ENCODE data around the gene GALNT5. TPM values are rescaled to one million over a fixed set of nuclear protein-coding genes. Genes with fewer than 3 reads are reported as not detected.

Gene GALNT5
- total and polyA plus RNA-seq, 2 donors = 0.33 to 0.71 TPM

- no peaks in the 10 kb centered on the region for H3K27me3 ChIP-seq (ENCODE audit: control insufficient read depth in 2 of 2, insufficient read depth in 1 of 2, low read length in 1 of 2)
- 96% methylated on average over 1 of the region's 1 CpG for WGBS
- no peak overlapping the region for H3K27ac ChIP-seq (ENCODE audit: low read depth in 1 of 2, low read length in 1 of 2)
- no peak overlapping the region for H3K4me3 ChIP-seq (ENCODE audit: low read length in 2 of 2)
- no peaks in the 10 kb centered on the region for H3K4me1 ChIP-seq (ENCODE audit: control insufficient read depth in 2 of 2, insufficient read depth in 2 of 2, low read length in 2 of 2)
- no peaks in the 10 kb centered on the region for H3K9me3 ChIP-seq (ENCODE audit: control insufficient read depth in 2 of 2, insufficient read depth in 1 of 2, low read length in 1 of 2)
- no peak for DNase-seq (ENCODE audit: low read depth in 6 of 9, low spot score in 9 of 9)
- no peaks in the 10 kb centered on the region for H3K36me3 ChIP-seq (ENCODE audit: control insufficient read depth in 2 of 2, insufficient read depth in 2 of 2, low read length in 1 of 2)
These were observed 55.5 kb downstream of the GALNT5 start for GRCh38 chr2:157312866-157313486.

- Histone ChIP-seq H3K27me3 (ENCODE audit: control insufficient read depth in 2 of 2, insufficient read depth in 1 of 2, low read length in 1 of 2) (no peaks in the 10 kb centered on the region), H3K4me3 (ENCODE audit: low read length in 2 of 2) (no peak overlapping the region), H3K9me3 (ENCODE audit: control insufficient read depth in 2 of 2, insufficient read depth in 1 of 2, low read length in 1 of 2) (no peaks in the 10 kb centered on the region), H3K27ac (ENCODE audit: low read depth in 1 of 2, low read length in 1 of 2) (no peak overlapping the region), H3K4me1 (ENCODE audit: control insufficient read depth in 2 of 2, insufficient read depth in 2 of 2, low read length in 2 of 2) (no peaks in the 10 kb centered on the region), H3K36me3 (ENCODE audit: control insufficient read depth in 2 of 2, insufficient read depth in 2 of 2, low read length in 1 of 2) (no peaks in the 10 kb centered on the region)
- DNase-seq (ENCODE audit: low read depth in 6 of 9, low spot score in 9 of 9) = no peak
- WGBS = 98% methylated on average over 4 of the region's 4 CpGs
These were observed 58.4 kb downstream of the GALNT5 start for GRCh38 chr2:157315901-157316300.

DNA sequence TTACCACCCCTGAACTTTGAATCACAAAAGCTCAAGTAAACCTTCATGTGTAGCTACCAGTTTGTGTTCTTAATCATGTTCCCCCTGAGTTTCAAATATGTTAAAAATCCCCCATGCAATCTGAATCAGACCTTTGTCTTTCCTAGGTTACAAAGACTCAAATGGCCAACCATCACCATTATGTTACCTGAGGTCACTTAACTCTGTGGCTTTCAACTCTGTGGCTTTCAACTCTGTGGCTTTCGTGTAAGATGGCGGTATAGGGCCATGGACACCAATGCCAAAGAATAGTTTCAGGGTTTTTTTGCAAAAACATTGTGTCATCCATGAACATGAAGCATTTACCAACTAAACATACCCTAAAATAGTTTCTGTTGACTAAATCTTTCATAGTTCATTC lies 61.4 kb downstream of the GALNT5 start:
- Histone ChIP-seq H3K27me3 (ENCODE audit: control insufficient read depth in 2 of 2, insufficient read depth in 1 of 2, low read length in 1 of 2) (no peaks in the 10 kb centered on the region), H3K36me3 (ENCODE audit: control insufficient read depth in 2 of 2, insufficient read depth in 2 of 2, low read length in 1 of 2) (no peaks in the 10 kb centered on the region), H3K27ac (ENCODE audit: low read depth in 1 of 2, low read length in 1 of 2) (no peak overlapping the region), H3K9me3 (ENCODE audit: control insufficient read depth in 2 of 2, insufficient read depth in 1 of 2, low read length in 1 of 2) (no peaks in the 10 kb centered on the region), H3K4me1 (ENCODE audit: control insufficient read depth in 2 of 2, insufficient read depth in 2 of 2, low read length in 2 of 2) (no peaks in the 10 kb centered on the region), H3K4me3 (ENCODE audit: low read length in 2 of 2) (no peak overlapping the region)
- no peak for DNase-seq (ENCODE audit: low read depth in 6 of 9, low spot score in 9 of 9)
- WGBS = over 99% methylated on average over 2 of the region's 2 CpGs

DNA sequence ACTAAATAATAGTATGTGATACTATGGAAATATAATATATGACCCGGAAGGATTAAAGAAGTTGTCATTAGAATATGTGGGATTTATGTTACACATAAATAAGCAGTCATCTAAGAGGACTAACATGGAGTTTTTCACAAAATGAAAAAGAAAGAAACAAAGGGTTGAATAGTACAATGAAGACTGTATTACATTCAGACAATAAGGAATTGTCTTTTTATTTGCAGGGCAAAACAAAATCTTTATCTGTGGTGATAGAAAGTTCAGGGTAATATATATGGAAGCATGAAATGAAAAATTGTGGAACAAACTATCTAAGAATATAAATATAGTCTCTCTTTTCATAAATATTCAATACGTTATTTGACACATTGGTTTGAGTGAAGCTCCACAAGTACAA lies 62.3 kb downstream of the GALNT5 start:
- Histone ChIP-seq H3K4me1 (ENCODE audit: control insufficient read depth in 2 of 2, insufficient read depth in 2 of 2, low read length in 2 of 2) (no peaks in the 10 kb centered on the region), H3K4me3 (ENCODE audit: low read length in 2 of 2) (no peak overlapping the region), H3K36me3 (ENCODE audit: control insufficient read depth in 2 of 2, insufficient read depth in 2 of 2, low read length in 1 of 2) (no peaks in the 10 kb centered on the region), H3K27ac (ENCODE audit: low read depth in 1 of 2, low read length in 1 of 2) (no peak overlapping the region), H3K9me3 (ENCODE audit: control insufficient read depth in 2 of 2, insufficient read depth in 1 of 2, low read length in 1 of 2) (no peaks in the 10 kb centered on the region), H3K27me3 (ENCODE audit: control insufficient read depth in 2 of 2, insufficient read depth in 1 of 2, low read length in 1 of 2) (no peaks in the 10 kb centered on the region)
- no peak for DNase-seq (ENCODE audit: low read depth in 6 of 9, low spot score in 9 of 9)
- WGBS = 97% methylated on average over 2 of the region's 2 CpGs

DNA sequence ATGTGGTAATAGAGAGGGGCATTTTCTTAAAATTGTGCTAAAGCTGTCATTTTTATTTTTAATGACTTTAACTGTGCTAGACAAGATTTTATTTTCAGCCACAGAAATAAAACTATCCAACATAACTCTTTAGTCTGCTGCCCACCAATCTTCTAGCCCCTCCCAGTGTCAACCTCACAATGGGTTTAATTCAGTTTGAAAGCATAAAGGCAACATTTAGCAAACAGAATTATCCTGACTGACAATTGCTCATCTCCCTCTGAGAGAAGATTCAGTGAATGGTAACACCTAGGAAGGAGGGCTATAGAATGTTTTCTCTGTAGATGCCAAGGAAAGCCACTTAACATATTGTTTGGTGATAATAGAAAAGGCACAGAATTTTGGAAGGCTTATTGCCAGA lies 62.9 kb downstream of the GALNT5 start:
- H3K27ac ChIP-seq (ENCODE audit: low read depth in 1 of 2, low read length in 1 of 2) = no peak overlapping the region
- no peak overlapping the region for H3K4me3 ChIP-seq (ENCODE audit: low read length in 2 of 2)
- no peaks in the 10 kb centered on the region for H3K9me3 ChIP-seq (ENCODE audit: control insufficient read depth in 2 of 2, insufficient read depth in 1 of 2, low read length in 1 of 2)
- no peaks in the 10 kb centered on the region for H3K36me3 ChIP-seq (ENCODE audit: control insufficient read depth in 2 of 2, insufficient read depth in 2 of 2, low read length in 1 of 2)
- no peaks in the 10 kb centered on the region for H3K27me3 ChIP-seq (ENCODE audit: control insufficient read depth in 2 of 2, insufficient read depth in 1 of 2, low read length in 1 of 2)
- no peak for DNase-seq (ENCODE audit: low read depth in 6 of 9, low spot score in 9 of 9)
- H3K4me1 ChIP-seq (ENCODE audit: control insufficient read depth in 2 of 2, insufficient read depth in 2 of 2, low read length in 2 of 2) = no peaks in the 10 kb centered on the region

GRCh38 chr2:157321466-157321865 lies 64.0 kb downstream of the GALNT5 start:
- no peak overlapping the region for H3K4me3 ChIP-seq (ENCODE audit: low read length in 2 of 2)
- H3K27me3 ChIP-seq (ENCODE audit: control insufficient read depth in 2 of 2, insufficient read depth in 1 of 2, low read length in 1 of 2) = no peaks in the 10 kb centered on the region
- H3K4me1 ChIP-seq (ENCODE audit: control insufficient read depth in 2 of 2, insufficient read depth in 2 of 2, low read length in 2 of 2) = no peaks in the 10 kb centered on the region
- H3K9me3 ChIP-seq (ENCODE audit: control insufficient read depth in 2 of 2, insufficient read depth in 1 of 2, low read length in 1 of 2) = no peaks in the 10 kb centered on the region
- DNase-seq (ENCODE audit: low read depth in 6 of 9, low spot score in 9 of 9) = no peak
- no peak overlapping the region for H3K27ac ChIP-seq (ENCODE audit: low read depth in 1 of 2, low read length in 1 of 2)
- no peaks in the 10 kb centered on the region for H3K36me3 ChIP-seq (ENCODE audit: control insufficient read depth in 2 of 2, insufficient read depth in 2 of 2, low read length in 1 of 2)
- 95% methylated on average over 2 of the region's 2 CpGs for WGBS

GRCh38 chr2:157322432-157322831 lies 64.9 kb downstream of the GALNT5 start:
- Histone ChIP-seq H3K4me1 (ENCODE audit: control insufficient read depth in 2 of 2, insufficient read depth in 2 of 2, low read length in 2 of 2) (no peaks in the 10 kb centered on the region), H3K4me3 (ENCODE audit: low read length in 2 of 2) (no peak overlapping the region), H3K27me3 (ENCODE audit: control insufficient read depth in 2 of 2, insufficient read depth in 1 of 2, low read length in 1 of 2) (no peaks in the 10 kb centered on the region), H3K36me3 (ENCODE audit: control insufficient read depth in 2 of 2, insufficient read depth in 2 of 2, low read length in 1 of 2) (no peaks in the 10 kb centered on the region), H3K27ac (ENCODE audit: low read depth in 1 of 2, low read length in 1 of 2) (no peak overlapping the region), H3K9me3 (ENCODE audit: control insufficient read depth in 2 of 2, insufficient read depth in 1 of 2, low read length in 1 of 2) (no peaks in the 10 kb centered on the region)
- no peak for DNase-seq (ENCODE audit: low read depth in 6 of 9, low spot score in 9 of 9)
- WGBS = 98% methylated on average over 4 of the region's 4 CpGs

DNA sequence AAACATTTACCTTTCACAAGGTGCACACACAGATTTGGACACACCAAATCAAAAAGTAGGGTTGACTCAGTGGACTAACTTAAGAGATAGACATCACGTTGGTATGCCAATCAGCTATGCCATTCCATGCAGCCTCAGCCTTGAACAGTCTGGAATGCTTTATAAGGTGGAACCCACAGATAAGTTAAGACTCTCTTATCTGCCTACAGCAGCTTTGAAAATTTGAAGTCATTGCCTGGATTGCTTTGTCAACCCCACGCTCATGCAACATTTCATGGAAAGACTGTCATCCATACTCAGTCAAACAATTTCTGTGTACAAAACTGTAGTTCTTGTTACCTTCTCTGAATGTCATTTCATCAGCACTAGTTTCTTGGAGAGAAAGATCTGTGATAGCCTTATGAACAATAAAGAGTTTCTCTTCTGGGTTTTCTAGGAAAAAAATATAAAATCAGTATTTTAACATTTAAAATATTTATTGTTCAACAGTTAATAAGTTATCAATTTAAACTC lies 66.9 kb downstream of the GALNT5 start:
- H3K4me1 ChIP-seq (ENCODE audit: control insufficient read depth in 2 of 2, insufficient read depth in 2 of 2, low read length in 2 of 2) = peaks cover 0 to 3% of the 10 kb centered on the region in 2 donors
- H3K27me3 ChIP-seq (ENCODE audit: control insufficient read depth in 2 of 2, insufficient read depth in 1 of 2, low read length in 1 of 2) = no peaks in the 10 kb centered on the region
- WGBS = 94% methylated on average over 2 of the region's 2 CpGs
- no peak overlapping the region for H3K4me3 ChIP-seq (ENCODE audit: low read length in 2 of 2)
- DNase-seq (ENCODE audit: low read depth in 6 of 9, low spot score in 9 of 9) = no peak
- H3K9me3 ChIP-seq (ENCODE audit: control insufficient read depth in 2 of 2, insufficient read depth in 1 of 2, low read length in 1 of 2) = no peaks in the 10 kb centered on the region
- H3K27ac ChIP-seq (ENCODE audit: low read depth in 1 of 2, low read length in 1 of 2) = no peak overlapping the region
- no peaks in the 10 kb centered on the region for H3K36me3 ChIP-seq (ENCODE audit: control insufficient read depth in 2 of 2, insufficient read depth in 2 of 2, low read length in 1 of 2)

DNA sequence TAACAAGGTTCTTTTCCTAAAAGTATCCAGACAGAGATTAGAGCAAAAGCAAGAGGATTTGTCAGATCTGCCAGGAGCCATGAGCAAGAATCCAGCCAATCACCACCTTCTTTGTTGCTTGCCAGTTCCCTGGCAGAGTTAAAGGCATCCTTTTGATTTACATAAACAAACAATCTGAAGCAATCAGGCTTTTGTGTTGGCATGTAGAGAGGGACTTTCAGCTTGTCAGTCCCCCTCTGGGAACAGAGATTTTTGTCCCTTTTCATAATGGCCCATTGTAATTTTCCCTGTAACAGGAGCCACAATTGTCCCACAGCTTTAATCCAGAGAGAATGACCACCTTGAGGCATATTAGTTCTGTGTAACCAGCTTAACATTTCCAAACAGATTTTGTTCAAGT lies 68.3 kb downstream of the GALNT5 start, which contains the start of gene ERMN:
Gene ERMN, minus strand, starts transcription at position 39 of the 400 bp plus-strand sequence. CDS start 182 bp downstream, outside the sequence.
- no peaks in the 10 kb centered on the region for H3K36me3 ChIP-seq (ENCODE audit: control insufficient read depth in 2 of 2, insufficient read depth in 2 of 2, low read length in 1 of 2)
- H3K4me3 ChIP-seq (ENCODE audit: low read length in 2 of 2) = no peak within 1 kb of the TSS
- no peaks in the 10 kb centered on the region for H3K9me3 ChIP-seq (ENCODE audit: control insufficient read depth in 2 of 2, insufficient read depth in 1 of 2, low read length in 1 of 2)
- H3K27me3 ChIP-seq (ENCODE audit: control insufficient read depth in 2 of 2, insufficient read depth in 1 of 2, low read length in 1 of 2) = no peaks in the 10 kb centered on the region
- no peak for DNase-seq (ENCODE audit: low read depth in 6 of 9, low spot score in 9 of 9)
- H3K27ac ChIP-seq (ENCODE audit: low read depth in 1 of 2, low read length in 1 of 2) = no peak within 1 kb of the TSS
- peaks cover 0 to 3% of the 10 kb centered on the region in 2 donors for H3K4me1 ChIP-seq (ENCODE audit: control insufficient read depth in 2 of 2, insufficient read depth in 2 of 2, low read length in 2 of 2)
